OCI-LY3 (cell line): ENCODE results near the gene RAB8B.
A peak's percentile ranks its signal among the peaks of the same experiment; 100 is the strongest.

Experiments used
- H2AFZ ChIP-seq: fragments of 200-600, 300-600 bp; shearing (Covaris generic); 2 replicates; pipeline ENCODE4 v1.6.0; 2014; ENCODE audit warnings: antibody characterized with exemption, low read depth, low read length
- H3K27ac ChIP-seq: fragments of 200-600, 300-600 bp; sonication (generic); 2 replicates; pipeline ENCODE4 v1.5.1; 2014; ENCODE audit warnings: mild to moderate bottlenecking, low read length, moderate library complexity, mixed read lengths
- H3K27me3 ChIP-seq: fragments of 200-600, 300-600 bp; sonication (generic); 2 replicates; pipeline ENCODE4 v1.6.1; 2014; ENCODE audit warnings: low read depth, low read length, mixed read lengths
- H3K36me3 ChIP-seq: fragments of 200-600, 300-600 bp; sonication (generic); replicated peaks from 2 replicates; pipeline ENCODE3; 2014; ENCODE audit warnings: low read depth, low read length, mixed read lengths
- H3K4me1 ChIP-seq: fragments of 300-600, 200-600 bp; sonication (generic); 2 replicates; pipeline ENCODE4 v1.6.1; 2014; ENCODE audit warnings: low read length, mixed read lengths
- H3K4me2 ChIP-seq: fragments of 200-600, 300-600 bp; sonication (generic); 2 replicates; pipeline ENCODE4 v1.6.1; 2014; ENCODE audit warnings: low read length, mixed read lengths
- H3K4me3 ChIP-seq: fragments of 300-600, 200-600 bp; sonication (generic); 2 replicates; pipeline ENCODE4 v1.5.1; 2014; ENCODE audit warnings: antibody characterized with exemption, mild to moderate bottlenecking, low read length, moderate library complexity
- H3K79me2 ChIP-seq: fragments of 300-600, 200-600 bp; shearing (Covaris generic); 2 replicates; pipeline ENCODE4 v1.6.1; 2014; ENCODE audit warnings: mild to moderate bottlenecking, low read length, mixed read lengths
- H3K9ac ChIP-seq: fragments of 300-600, 200-600 bp; shearing (Covaris generic); 2 replicates; pipeline ENCODE4 v1.6.0; 2014; ENCODE audit warnings: mild to moderate bottlenecking, low read length, moderate library complexity
- H3K9me3 ChIP-seq: fragments of 200-600, 300-600 bp; shearing (Covaris generic); 2 replicates; pipeline ENCODE4 v1.6.1; 2014; ENCODE audit warnings: low read length, mixed read lengths; ENCODE audit not compliant: insufficient read depth
- H4K20me1 ChIP-seq: fragments of 200-600, 300-600 bp; sonication (generic); 2 replicates; pipeline ENCODE4 v1.6.1; 2016; ENCODE audit warnings: low read length, mixed read lengths; ENCODE audit not compliant: insufficient read depth
- EZH2phosphoT487 ChIP-seq: fragments of 200-600 bp; shearing (Covaris generic); IDR thresholded peaks from 2 replicates; pipeline ENCODE4 v1.6.1; 2018; ENCODE audit warnings: antibody characterized with exemption, mixed run types, low read depth
- TF ChIP-seq, protein P1 (sequence below): fragments of 200-600, 300-600 bp; sonication (generic); IDR thresholded peaks from 2 replicates; pipeline ENCODE4 v1.5.1; 2014; ENCODE audit warnings: antibody characterized with exemption, low read length, low read depth

The RAB8B gene

DNA sequence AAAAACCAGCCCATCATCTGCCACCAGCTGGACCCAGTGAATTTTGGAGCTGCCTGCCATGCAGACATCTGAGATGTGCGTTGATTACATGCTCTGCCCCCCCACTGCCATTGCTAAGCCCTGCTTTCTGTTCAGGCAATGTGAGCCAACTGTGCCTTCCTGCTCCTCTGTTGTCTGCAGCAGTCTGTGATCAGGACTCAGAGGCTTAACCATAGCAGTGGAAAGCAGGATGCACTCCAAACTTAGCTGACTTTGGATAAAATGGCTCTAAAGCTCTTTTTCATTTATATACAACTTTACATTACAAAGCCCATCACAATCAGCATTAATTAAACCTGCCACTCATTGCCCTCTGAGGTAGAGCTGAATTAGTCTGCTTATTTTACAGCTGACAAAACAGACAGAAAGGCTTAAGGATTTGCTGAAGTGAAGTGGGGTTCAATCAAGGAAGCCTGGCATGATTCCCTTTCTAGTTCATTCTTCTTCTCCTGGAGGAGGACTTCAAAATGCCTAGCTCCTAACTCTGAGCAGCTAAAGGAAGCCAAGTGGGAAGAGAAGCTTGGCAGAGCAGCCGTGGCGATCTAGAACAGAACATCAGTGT, 16.5 kb upstream of the RAB8B start:
- no peaks in the 10 kb centered on the region for H3K36me3 ChIP-seq
- H2AFZ ChIP-seq, result no peak overlapping the region
- H3K4me1 ChIP-seq, result peaks cover 12% of the 10 kb centered on the region
- no peaks in the 10 kb centered on the region for H4K20me1 ChIP-seq
- H3K9me3 ChIP-seq, result no peaks in the 10 kb centered on the region
- TF ChIP-seq EZH2phosphoT487, result no peak
- TF ChIP-seq, protein P1, sequence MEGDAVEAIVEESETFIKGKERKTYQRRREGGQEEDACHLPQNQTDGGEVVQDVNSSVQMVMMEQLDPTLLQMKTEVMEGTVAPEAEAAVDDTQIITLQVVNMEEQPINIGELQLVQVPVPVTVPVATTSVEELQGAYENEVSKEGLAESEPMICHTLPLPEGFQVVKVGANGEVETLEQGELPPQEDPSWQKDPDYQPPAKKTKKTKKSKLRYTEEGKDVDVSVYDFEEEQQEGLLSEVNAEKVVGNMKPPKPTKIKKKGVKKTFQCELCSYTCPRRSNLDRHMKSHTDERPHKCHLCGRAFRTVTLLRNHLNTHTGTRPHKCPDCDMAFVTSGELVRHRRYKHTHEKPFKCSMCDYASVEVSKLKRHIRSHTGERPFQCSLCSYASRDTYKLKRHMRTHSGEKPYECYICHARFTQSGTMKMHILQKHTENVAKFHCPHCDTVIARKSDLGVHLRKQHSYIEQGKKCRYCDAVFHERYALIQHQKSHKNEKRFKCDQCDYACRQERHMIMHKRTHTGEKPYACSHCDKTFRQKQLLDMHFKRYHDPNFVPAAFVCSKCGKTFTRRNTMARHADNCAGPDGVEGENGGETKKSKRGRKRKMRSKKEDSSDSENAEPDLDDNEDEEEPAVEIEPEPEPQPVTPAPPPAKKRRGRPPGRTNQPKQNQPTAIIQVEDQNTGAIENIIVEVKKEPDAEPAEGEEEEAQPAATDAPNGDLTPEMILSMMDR, result no peak
- H3K27me3 ChIP-seq, result no peaks in the 10 kb centered on the region
- no peak overlapping the region for H3K27ac ChIP-seq
- H3K79me2 ChIP-seq, result no peaks in the 10 kb centered on the region
- no peak overlapping the region for H3K9ac ChIP-seq
- no peak overlapping the region for H3K4me2 ChIP-seq
- no peak overlapping the region for H3K4me3 ChIP-seq

DNA sequence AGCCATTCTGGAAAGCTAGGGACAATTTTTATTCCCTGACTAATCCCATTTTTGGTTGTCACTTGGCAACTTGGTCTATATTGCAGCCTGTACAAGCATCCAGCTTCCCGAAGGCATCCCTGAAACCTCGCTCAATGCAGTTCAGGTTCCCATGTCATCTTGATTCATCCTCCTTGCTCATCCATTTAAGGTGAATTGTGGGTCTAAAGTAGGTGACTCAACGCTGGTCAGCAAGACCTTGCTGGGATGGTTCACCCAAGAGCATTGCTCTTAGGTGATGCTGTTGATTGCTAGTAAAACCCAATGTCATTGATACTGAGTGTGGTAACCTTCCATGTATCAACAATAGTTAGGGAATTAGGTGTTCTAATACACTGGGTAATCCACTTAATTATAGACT, 13.1 kb upstream of the RAB8B start:
- H3K4me1 ChIP-seq, result peaks cover 23% of the 10 kb centered on the region
- H2AFZ ChIP-seq, result no peak overlapping the region
- no peaks in the 10 kb centered on the region for H4K20me1 ChIP-seq

DNA sequence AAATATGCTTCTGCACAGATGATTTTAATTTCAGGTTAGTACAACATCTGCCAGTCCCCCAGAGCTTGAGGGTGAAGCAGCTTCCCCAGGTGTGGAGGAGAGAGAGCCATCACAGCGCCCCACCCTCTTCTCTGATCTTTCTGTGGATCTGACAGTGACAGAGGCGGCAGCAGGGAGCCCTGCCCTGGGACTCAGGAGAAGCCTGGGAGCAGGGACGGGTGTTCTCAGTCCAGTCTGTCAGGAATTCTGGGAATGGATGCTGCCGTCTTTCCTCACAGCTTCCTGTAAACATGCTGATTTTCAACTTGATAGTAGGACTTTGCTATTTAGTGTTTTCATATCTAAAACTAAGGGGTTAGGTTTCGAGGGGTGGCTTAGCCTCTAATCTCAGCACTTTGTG, 11.4 kb upstream of the RAB8B start:
- peaks cover 23% of the 10 kb centered on the region for H3K4me1 ChIP-seq
- no peaks in the 10 kb centered on the region for H3K27me3 ChIP-seq
- no peaks in the 10 kb centered on the region for H4K20me1 ChIP-seq
- H3K4me3 ChIP-seq, result no peak overlapping the region
- H3K79me2 ChIP-seq, result no peaks in the 10 kb centered on the region
- no peak overlapping the region for H3K9ac ChIP-seq
- no peak for TF ChIP-seq EZH2phosphoT487
- TF ChIP-seq, protein P1, result no peak
- H3K36me3 ChIP-seq, result no peaks in the 10 kb centered on the region
- no peak overlapping the region for H3K27ac ChIP-seq
- H3K4me2 ChIP-seq, result 0 out of 2 replicates have a peak overlapping the region, but pooled peaks have one; percentile 41
- no peaks in the 10 kb centered on the region for H3K9me3 ChIP-seq
- no peak overlapping the region; the same call in 1 of the 2 replicates for H2AFZ ChIP-seq

More for the DNA sequence above, 13.1 kb upstream of the RAB8B start:
- TF ChIP-seq, protein P1, result no peak
- no peak for TF ChIP-seq EZH2phosphoT487
- H3K27ac ChIP-seq, result no peak overlapping the region
- no peak overlapping the region for H3K4me3 ChIP-seq
- no peak overlapping the region for H3K4me2 ChIP-seq
- no peak overlapping the region for H3K9ac ChIP-seq
- H3K9me3 ChIP-seq, result no peaks in the 10 kb centered on the region
- H3K79me2 ChIP-seq, result no peaks in the 10 kb centered on the region
- H3K36me3 ChIP-seq, result no peaks in the 10 kb centered on the region
- no peaks in the 10 kb centered on the region for H3K27me3 ChIP-seq

DNA sequence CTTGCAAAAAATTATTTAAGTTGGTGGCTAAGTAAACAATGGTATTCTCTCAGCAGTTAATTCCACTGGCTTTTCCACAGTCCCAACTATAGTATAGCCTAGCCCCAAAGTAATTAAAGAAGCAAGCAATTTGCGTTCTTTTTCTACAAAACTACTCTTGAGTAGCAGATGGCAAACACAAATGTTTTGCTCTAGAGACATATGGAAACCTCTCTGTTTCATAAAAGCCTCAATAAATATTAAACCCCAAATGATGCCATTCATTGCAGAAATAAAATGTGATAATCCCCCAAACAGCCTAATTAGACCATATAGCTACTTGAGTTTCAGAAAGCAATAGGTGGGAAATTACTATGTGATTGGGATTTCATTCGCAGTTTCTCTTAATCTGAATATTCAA, 8.7 kb upstream of the RAB8B start:
- Histone ChIP-seq H3K4me1 (peaks cover 23% of the 10 kb centered on the region), H2AFZ (no peak overlapping the region), H3K79me2 (no peaks in the 10 kb centered on the region), H3K36me3 (no peaks in the 10 kb centered on the region), H4K20me1 (no peaks in the 10 kb centered on the region), H3K9ac (no peak overlapping the region), H3K27me3 (no peaks in the 10 kb centered on the region), H3K27ac (no peak overlapping the region), H3K4me3 (no peak overlapping the region), H3K4me2 (no peak overlapping the region), H3K9me3 (no peaks in the 10 kb centered on the region)
- TF ChIP-seq EZH2phosphoT487, result no peak
- TF ChIP-seq, protein P1, result no peak
